GM12801 (cell line): ENCODE measurements around the gene EMP1.

Experiments used
- CTCF ChIP-seq: IDR thresholded peaks from one replicate; pipeline ENCODE4 v1.5.1; 2011; ENCODE audit warnings: control low read depth; ENCODE audit not compliant: insufficient read length; ENCODE audit errors: extremely low read depth

EMP1 gene

GRCh38 chr12:13194401-13195110 lies 2.0 kb upstream of the EMP1 start:
- no peak for TF ChIP-seq CTCF

GRCh38 chr12:13195250-13195649 lies 1.3 kb upstream of the EMP1 start:
- TF ChIP-seq CTCF, result no peak

GRCh38 chr12:13195785-13196129 lies 769 bp upstream of the EMP1 start:
- TF ChIP-seq CTCF, result no peak

- no peak for TF ChIP-seq CTCF
Observed at GRCh38 chr12:13197032-13197431, 506 bp downstream of the EMP1 start.

GRCh38 chr12:13197526-13198143 lies 1.1 kb downstream of the EMP1 start:
- TF ChIP-seq CTCF, result no peak

- no peak for TF ChIP-seq CTCF
Observed at GRCh38 chr12:13198241-13198640, 1.7 kb downstream of the EMP1 start.

GRCh38 chr12:13198876-13199275 lies 2.4 kb downstream of the EMP1 start:
- no peak for TF ChIP-seq CTCF
